ENCODE measurements around the gene LCMT2. TPM values are rescaled to one million over a fixed set of nuclear protein-coding genes. Genes with fewer than 3 reads are reported as not detected.

The LCMT2 gene
- polyA plus RNA-seq, 1 donor (not counting 4 experiments of a cell fraction or from before 2014, with no cell fraction given): 14.0 TPM

GRCh38 chr15:43283526-43283925 lies 46.8 kb downstream of the LCMT2 start:
- Histone ChIP-seq H3K27ac (ENCODE audit: control insufficient read depth, insufficient read depth, low read length) (no peak overlapping the region), H3K9me1 (ENCODE audit: control insufficient read depth, extremely low read depth, insufficient read depth, low read length) (no peaks in the 10 kb centered on the region), H4K20me1 (ENCODE audit: control insufficient read depth, extremely low read depth, insufficient read depth, low read length) (no peaks in the 10 kb centered on the region), H3K27me3 (ENCODE audit: control insufficient read depth, extremely low read depth, insufficient read depth, low read length) (peaks cover 24% of the 10 kb centered on the region), H3K36me3 (ENCODE audit: control insufficient read depth in 2 of 2, extremely low read depth in 1 of 2, insufficient read depth in 2 of 2, low read length in 2 of 2) (no peaks in the 10 kb centered on the region), H3K4me1 (ENCODE audit: control insufficient read depth, extremely low read depth, insufficient read depth, low read length) (no peaks in the 10 kb centered on the region), H3K9ac (ENCODE audit: control insufficient read depth, extremely low read depth, insufficient read depth, low read length) (no peak overlapping the region), H3K4me2 (ENCODE audit: control insufficient read depth, extremely low read depth, insufficient read depth, low read depth, low read length) (no peak overlapping the region), H2AFZ (ENCODE audit: control insufficient read depth, low read length) (no peak overlapping the region), H3K79me2 (ENCODE audit: control insufficient read depth, insufficient read depth, low read length) (no peaks in the 10 kb centered on the region), H3K4me3 (ENCODE audit: control insufficient read depth in 2 of 3, extremely low read depth in 1 of 3, insufficient read depth in 2 of 3, low read depth in 1 of 3, low read length in 3 of 3) (no peak overlapping the region), H3K9me3 (ENCODE audit: control insufficient read depth, low read depth, low read length) (no peaks in the 10 kb centered on the region)
- dilution Hi-C loops (cut with MboI; ENCODE audit: extremely low pct_ligation_motif_present, low sequenced_read_pairs): loop anchor here (10.0 kb wide), 1 partner anchor 89 kb away; no protein-coding TSS in a partner anchor
- TF ChIP-seq CTCF (optimal IDR thresholded peaks at IDR 0.05 in 1 of 3, IDR thresholded peaks at IDR 0.05 in 1 of 3, conservative IDR thresholded peaks at IDR 0.05 in 1 of 3; ENCODE audit: extremely low read depth in 1 of 3, insufficient read depth in 2 of 3, low read length in 3 of 3) (no peak), EZH2 (IDR thresholded peaks at IDR 0.05; ENCODE audit: low read length) (no peak)
- no peak for DNase-seq (ENCODE audit: low read depth, low spot score)
- FAIRE-seq: no peak

- Histone ChIP-seq H3K27me3 (ENCODE audit: control insufficient read depth, extremely low read depth, insufficient read depth, low read length) (peaks cover 22% of the 10 kb centered on the region), H3K36me3 (ENCODE audit: control insufficient read depth in 2 of 2, extremely low read depth in 1 of 2, insufficient read depth in 2 of 2, low read length in 2 of 2) (no peaks in the 10 kb centered on the region), H3K9me1 (ENCODE audit: control insufficient read depth, extremely low read depth, insufficient read depth, low read length) (no peaks in the 10 kb centered on the region), H3K9ac (ENCODE audit: control insufficient read depth, extremely low read depth, insufficient read depth, low read length) (no peak overlapping the region), H3K4me1 (ENCODE audit: control insufficient read depth, extremely low read depth, insufficient read depth, low read length) (no peaks in the 10 kb centered on the region), H3K9me3 (ENCODE audit: control insufficient read depth, low read depth, low read length) (no peaks in the 10 kb centered on the region), H3K4me3 (ENCODE audit: control insufficient read depth in 2 of 3, extremely low read depth in 1 of 3, insufficient read depth in 2 of 3, low read depth in 1 of 3, low read length in 3 of 3) (no peak overlapping the region), H4K20me1 (ENCODE audit: control insufficient read depth, extremely low read depth, insufficient read depth, low read length) (no peaks in the 10 kb centered on the region), H3K79me2 (ENCODE audit: control insufficient read depth, insufficient read depth, low read length) (no peaks in the 10 kb centered on the region), H3K27ac (ENCODE audit: control insufficient read depth, insufficient read depth, low read length) (no peak overlapping the region), H3K4me2 (ENCODE audit: control insufficient read depth, extremely low read depth, insufficient read depth, low read depth, low read length) (no peak overlapping the region), H2AFZ (ENCODE audit: control insufficient read depth, low read length) (no peak overlapping the region)
- FAIRE-seq: no peak
- TF ChIP-seq CTCF (optimal IDR thresholded peaks at IDR 0.05 in 1 of 3, IDR thresholded peaks at IDR 0.05 in 1 of 3, conservative IDR thresholded peaks at IDR 0.05 in 1 of 3; ENCODE audit: extremely low read depth in 1 of 3, insufficient read depth in 2 of 3, low read length in 3 of 3) (no peak), EZH2 (IDR thresholded peaks at IDR 0.05; ENCODE audit: low read length) (no peak)
- no peak for DNase-seq (ENCODE audit: low read depth, low spot score)
- dilution Hi-C loops (cut with MboI; ENCODE audit: extremely low pct_ligation_motif_present, low sequenced_read_pairs): loop anchor here (10.0 kb wide), 1 partner anchor 87 kb away; no protein-coding TSS in a partner anchor
These were observed 48.3 kb downstream of the LCMT2 start for GRCh38 chr15:43281926-43282602.

Measured in keratinocyte (primary cell).